ENCODE measurements around the gene PAX4.

GRCh38 chr7:127609297-127609696 is 8.6 kb downstream of the PAX4 start:
- TF ChIP-seq CTCF (IDR thresholded peaks at IDR 0.05; ENCODE audit: insufficient read depth, low read depth, low read length) (no peak), EZH2 (IDR thresholded peaks at IDR 0.05; ENCODE audit: insufficient read depth, low read length) (no peak)
